SW480 (cell line): ENCODE measurements around the gene CERS2.

ENCODE experiments used
- DNase-seq: peaks from one replicate; pipeline ENCODE4 v3.0.0-alpha.2; 2016; ENCODE audit warnings: low spot score

Gene CERS2

GRCh38 chr1:150997949-150998348 is 23.3 kb upstream of the CERS2 start:
- no peak for DNase-seq

GRCh38 chr1:150997126-150997872 is 22.7 kb upstream of the CERS2 start:
- no peak for DNase-seq

- DNase-seq: no peak
Observed at GRCh38 chr1:150995896-150996295, 21.3 kb upstream of the CERS2 start.

GRCh38 chr1:150995460-150995859 is 20.8 kb upstream of the CERS2 start:
- no peak for DNase-seq

GRCh38 chr1:150994248-150994647 is 19.6 kb upstream of the CERS2 start:
- DNase-seq: no peak

- no peak for DNase-seq
Observed at GRCh38 chr1:150992626-150993025, 18.0 kb upstream of the CERS2 start.

- no peak for DNase-seq
Observed at GRCh38 chr1:150987924-150988323, 13.3 kb upstream of the CERS2 start.

GRCh38 chr1:150985179-150985825 is 10.7 kb upstream of the CERS2 start:
- DNase-seq: peak; percentile 57

- DNase-seq: peak; percentile 76
Observed at GRCh38 chr1:150981805-150982712, 7.4 kb upstream of the CERS2 start, which contains the start of gene ANXA9. Gene ANXA9 (plus strand): TSS chr1:150982292. CDS start chr1:150983106, 814 bp downstream.

- peak; percentile 59 for DNase-seq
Observed at GRCh38 chr1:150981177-150981804, 6.7 kb upstream of the CERS2 start.

- DNase-seq: peak; percentile 63
Observed at GRCh38 chr1:150979092-150980056, 4.7 kb upstream of the CERS2 start.

GRCh38 chr1:150976879-150977694 is 2.5 kb upstream of the CERS2 start:
- DNase-seq: peak; percentile 91

GRCh38 chr1:150976401-150976821 is 1.8 kb upstream of the CERS2 start:
- DNase-seq: no peak

- peak; percentile 55 for DNase-seq
Observed at GRCh38 chr1:150973836-150974579, 627 bp downstream of the CERS2 start.

- DNase-seq: no peak
Observed at GRCh38 chr1:150973258-150973835, 1.3 kb downstream of the CERS2 start.

GRCh38 chr1:150972417-150972940 is 2.2 kb downstream of the CERS2 start:
- DNase-seq: no peak

- DNase-seq: no peak
Observed at GRCh38 chr1:150971583-150972416, 2.8 kb downstream of the CERS2 start.
